IMR-90 (cell line): Measurements from ENCODE around the gene DDX24.

Experiments
- CEBPB ChIP-seq: IDR thresholded peaks from 2 replicates; pipeline ENCODE4 v1.6.1; 2012; ENCODE audit warnings: low read depth, low read length, improper control_type of control experiment
- CHD1 ChIP-seq: IDR thresholded peaks from 2 replicates; pipeline ENCODE4 v1.6.1; 2012; ENCODE audit warnings: low read depth, low read length, improper control_type of control experiment
- ELK1 ChIP-seq: fragments of 150-350 bp; IDR thresholded peaks from 2 replicates; pipeline ENCODE4 v1.6.1; 2016; ENCODE audit warnings: low read depth, mild to moderate bottlenecking, low read length, moderate library complexity, borderline replicate concordance
- FOS ChIP-seq: fragments of 150-350 bp; IDR thresholded peaks from 2 replicates; pipeline ENCODE4 v1.6.1; 2016; ENCODE audit warnings: low read depth, low read length
- MAFK ChIP-seq: IDR thresholded peaks from 2 replicates; pipeline ENCODE4 v1.6.1; 2012; ENCODE audit warnings: low read depth, low read length, improper control_type of control experiment
- MAZ ChIP-seq: IDR thresholded peaks from 2 replicates; pipeline ENCODE4 v1.6.1; 2012; ENCODE audit warnings: low read depth, mild to moderate bottlenecking, low read length, improper control_type of control experiment, moderate library complexity, borderline replicate concordance
- MXI1 ChIP-seq: IDR thresholded peaks from 2 replicates; pipeline ENCODE4 v1.6.1; 2012; ENCODE audit warnings: low read depth, mild to moderate bottlenecking, low read length, moderate library complexity, borderline replicate concordance
- NFE2L2 ChIP-seq: fragments of 150-350 bp; IDR thresholded peaks from 2 replicates; pipeline ENCODE4 v1.6.1; 2016; ENCODE audit warnings: low read depth, mild to moderate bottlenecking, low read length
- POLR2A ChIP-seq: IDR thresholded peaks from 2 replicates; pipeline ENCODE4 v1.6.1; 2012; ENCODE audit warnings: mild to moderate bottlenecking, low read depth, low read length
- RAD21 ChIP-seq: IDR thresholded peaks from 2 replicates; pipeline ENCODE4 v1.6.1; 2012; ENCODE audit warnings: low read length, improper control_type of control experiment
- SMC3 ChIP-seq: fragments of 150-350 bp; IDR thresholded peaks from 2 replicates; pipeline ENCODE4 v1.6.1; 2016; ENCODE audit warnings: low read depth, mild to moderate bottlenecking, antibody characterized with exemption, low read length, moderate library complexity
- TF ChIP-seq, protein P1 (sequence below): conservative IDR thresholded peaks from 2 replicates; pipeline ENCODE4 v1.5.1; 2012; ENCODE audit warnings: mild to moderate bottlenecking, low read depth, low read length, improper control_type of control experiment

DNA sequence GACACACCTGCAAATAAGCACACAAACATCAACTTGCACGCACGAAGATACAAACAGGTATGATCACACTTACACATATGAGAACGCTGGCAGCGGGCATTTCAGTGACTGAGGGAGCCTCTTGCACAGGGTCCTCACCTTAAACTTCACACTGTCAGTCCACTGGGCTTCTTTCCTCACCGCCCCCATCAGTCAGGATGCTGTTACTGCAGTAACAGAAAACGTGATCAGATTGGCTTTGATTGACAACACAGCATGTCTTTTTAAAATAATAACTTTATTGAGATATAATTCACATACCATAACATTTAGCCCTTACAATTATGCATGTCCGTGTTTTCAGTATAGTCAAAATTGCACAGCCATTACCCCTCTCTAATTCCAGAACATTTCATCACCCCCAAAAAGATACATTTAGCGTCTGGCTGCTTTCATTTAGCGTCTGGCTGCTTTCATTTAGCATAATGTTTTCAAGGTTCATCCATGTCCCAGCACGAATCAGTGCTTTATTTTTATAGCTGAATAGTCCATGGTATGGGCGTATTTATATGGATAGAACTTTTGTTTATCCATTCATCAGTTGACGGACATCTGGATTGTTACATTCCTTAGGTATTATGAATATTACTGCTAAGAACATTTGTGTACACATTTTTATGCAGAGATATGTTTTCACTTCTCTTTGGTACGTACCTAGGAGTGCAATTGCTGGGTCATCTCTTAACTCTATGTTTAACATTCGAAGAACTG is 75.5 kb downstream of the DDX24 start:
- TF ChIP-seq MAFK (no peak), MAZ (no peak), POLR2A (no peak), FOS (no peak), CEBPB (no peak), SMC3 (no peak), CHD1 (no peak), ELK1 (no peak), MXI1 (no peak), RAD21 (peak; percentile 23; the same call in 1 of the 2 replicates), NFE2L2 (no peak)
- TF ChIP-seq, protein P1, sequence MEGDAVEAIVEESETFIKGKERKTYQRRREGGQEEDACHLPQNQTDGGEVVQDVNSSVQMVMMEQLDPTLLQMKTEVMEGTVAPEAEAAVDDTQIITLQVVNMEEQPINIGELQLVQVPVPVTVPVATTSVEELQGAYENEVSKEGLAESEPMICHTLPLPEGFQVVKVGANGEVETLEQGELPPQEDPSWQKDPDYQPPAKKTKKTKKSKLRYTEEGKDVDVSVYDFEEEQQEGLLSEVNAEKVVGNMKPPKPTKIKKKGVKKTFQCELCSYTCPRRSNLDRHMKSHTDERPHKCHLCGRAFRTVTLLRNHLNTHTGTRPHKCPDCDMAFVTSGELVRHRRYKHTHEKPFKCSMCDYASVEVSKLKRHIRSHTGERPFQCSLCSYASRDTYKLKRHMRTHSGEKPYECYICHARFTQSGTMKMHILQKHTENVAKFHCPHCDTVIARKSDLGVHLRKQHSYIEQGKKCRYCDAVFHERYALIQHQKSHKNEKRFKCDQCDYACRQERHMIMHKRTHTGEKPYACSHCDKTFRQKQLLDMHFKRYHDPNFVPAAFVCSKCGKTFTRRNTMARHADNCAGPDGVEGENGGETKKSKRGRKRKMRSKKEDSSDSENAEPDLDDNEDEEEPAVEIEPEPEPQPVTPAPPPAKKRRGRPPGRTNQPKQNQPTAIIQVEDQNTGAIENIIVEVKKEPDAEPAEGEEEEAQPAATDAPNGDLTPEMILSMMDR, result peak; percentile 36
